Measurements from ENCODE around the gene RASAL1.

GRCh38 chr12:113109872-113110599 lies 25.5 kb downstream of the RASAL1 start:
- no peak for TF ChIP-seq POLR2A (IDR thresholded peaks at IDR 0.05)
- TF ChIP-seq CTCF (IDR thresholded peaks at IDR 0.05), result no peak
